Breast epithelium (tissue), 3 donors: ENCODE measurements around the gene CHST5.

Experiments
- POLR2A ChIP-seq: fragments of 450-650 bp; IDR thresholded peaks from one replicate; pipeline ENCODE4 v1.6.1; 2016; ENCODE audit warnings: antibody characterized with exemption, mild to moderate bottlenecking, moderate library complexity
- TF ChIP-seq, protein P1 (sequence below), 3 donors: fragments of 450-650 bp; IDR thresholded peaks; one replicate each; pipeline ENCODE4 v1.5.1; 2016 to 2017; ENCODE audit warnings: antibody characterized with exemption in 3 of 3, mild to moderate bottlenecking in 3 of 3, moderate library complexity in 3 of 3

DNA sequence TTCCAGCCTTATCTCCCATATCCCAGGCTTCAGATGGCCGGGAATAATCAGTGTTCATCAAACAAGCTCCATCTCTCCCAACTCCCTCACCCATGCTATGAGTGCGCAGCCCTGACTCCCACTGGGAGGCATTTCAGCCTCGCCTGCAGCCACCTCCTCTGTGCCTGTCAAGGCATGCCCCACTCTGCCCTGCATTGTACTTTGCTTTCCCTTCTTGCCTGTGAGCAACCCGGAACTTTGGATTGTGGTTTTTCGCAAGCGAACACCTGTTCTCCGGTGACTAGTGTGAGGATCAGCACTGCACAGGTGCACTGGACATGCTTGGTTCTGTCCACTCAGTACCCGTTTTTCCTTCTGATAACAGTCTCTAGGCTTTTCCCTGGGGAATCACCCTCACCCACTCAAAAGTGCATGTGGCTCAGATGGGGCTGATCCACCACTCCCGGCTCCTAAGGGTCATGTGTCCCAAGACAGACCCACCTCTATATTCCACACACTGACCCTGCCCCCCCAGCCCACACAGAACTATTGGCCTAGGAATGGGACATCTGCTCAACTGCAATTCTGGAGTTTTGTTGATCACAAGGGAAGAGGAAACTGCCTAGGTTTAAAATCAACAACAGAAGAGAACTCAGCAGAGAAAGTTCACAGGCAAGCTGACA lies 49.8 kb downstream of the CHST5 start:
- TF ChIP-seq, protein P1, sequence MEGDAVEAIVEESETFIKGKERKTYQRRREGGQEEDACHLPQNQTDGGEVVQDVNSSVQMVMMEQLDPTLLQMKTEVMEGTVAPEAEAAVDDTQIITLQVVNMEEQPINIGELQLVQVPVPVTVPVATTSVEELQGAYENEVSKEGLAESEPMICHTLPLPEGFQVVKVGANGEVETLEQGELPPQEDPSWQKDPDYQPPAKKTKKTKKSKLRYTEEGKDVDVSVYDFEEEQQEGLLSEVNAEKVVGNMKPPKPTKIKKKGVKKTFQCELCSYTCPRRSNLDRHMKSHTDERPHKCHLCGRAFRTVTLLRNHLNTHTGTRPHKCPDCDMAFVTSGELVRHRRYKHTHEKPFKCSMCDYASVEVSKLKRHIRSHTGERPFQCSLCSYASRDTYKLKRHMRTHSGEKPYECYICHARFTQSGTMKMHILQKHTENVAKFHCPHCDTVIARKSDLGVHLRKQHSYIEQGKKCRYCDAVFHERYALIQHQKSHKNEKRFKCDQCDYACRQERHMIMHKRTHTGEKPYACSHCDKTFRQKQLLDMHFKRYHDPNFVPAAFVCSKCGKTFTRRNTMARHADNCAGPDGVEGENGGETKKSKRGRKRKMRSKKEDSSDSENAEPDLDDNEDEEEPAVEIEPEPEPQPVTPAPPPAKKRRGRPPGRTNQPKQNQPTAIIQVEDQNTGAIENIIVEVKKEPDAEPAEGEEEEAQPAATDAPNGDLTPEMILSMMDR (IDR thresholded peaks at IDR 0.05): no peak
- no peak for TF ChIP-seq POLR2A
